Trophoblast cell (in vitro differentiated cells and primary cell): Measurements from ENCODE around the gene DKK1.
A peak's percentile ranks its signal among the peaks of the same experiment; 100 is the strongest.

Experiments used
- DNase-seq, 2 donors: peaks; one replicate each; pipeline ENCODE4 v3.0.0-alpha.2; 2016
- H2AFZ ChIP-seq: 2 replicates; pipeline ENCODE4 v1.6.1; 2013; ENCODE audit warnings: low read length, moderate library complexity, mild to moderate bottlenecking; ENCODE audit not compliant: insufficient read depth, poor library complexity
- H2AK5ac ChIP-seq: 2 replicates; pipeline ENCODE4 v1.6.1; 2013; ENCODE audit warnings: mild to moderate bottlenecking, low read length
- H2BK120ac ChIP-seq: 2 replicates; pipeline ENCODE4 v1.6.1; 2013; ENCODE audit warnings: low read length, mild to moderate bottlenecking, moderate library complexity; ENCODE audit not compliant: insufficient read depth, poor library complexity
- H2BK12ac ChIP-seq: 2 replicates; pipeline ENCODE4 v1.6.1; 2013; ENCODE audit warnings: mild to moderate bottlenecking, low read length, moderate library complexity
- H2BK5ac ChIP-seq: 2 replicates; pipeline ENCODE4 v1.6.1; 2013; ENCODE audit warnings: low read length, low read depth, moderate library complexity, mild to moderate bottlenecking; ENCODE audit not compliant: poor library complexity
- H3K14ac ChIP-seq: 2 replicates; pipeline ENCODE4 v1.6.1; 2013; ENCODE audit warnings: mild to moderate bottlenecking, low read length
- H3K18ac ChIP-seq: 2 replicates; pipeline ENCODE4 v1.6.1; 2013; ENCODE audit warnings: mild to moderate bottlenecking, low read length
- H3K23ac ChIP-seq: 2 replicates; pipeline ENCODE4 v1.6.1; 2013; ENCODE audit warnings: low read length
- H3K27ac ChIP-seq: 2 replicates; pipeline ENCODE4 v1.5.1; 2013; ENCODE audit warnings: low read depth, mild to moderate bottlenecking, inconsistent platforms, low read length, moderate library complexity
- H3K27me3 ChIP-seq: 2 replicates; pipeline ENCODE4 v1.6.1; 2013; ENCODE audit warnings: inconsistent platforms, mild to moderate bottlenecking, low read length, moderate library complexity; ENCODE audit not compliant: insufficient read depth
- H3K36me3 ChIP-seq, 2 experiments: 1 replicate in 1 of 2; 2 replicates in 1 of 2; pipeline ENCODE4 v1.6.1; 2013; ENCODE audit warnings: low read length in 2 of 2, mild to moderate bottlenecking in 2 of 2, moderate library complexity in 1 of 2; ENCODE audit not compliant: insufficient read depth in 2 of 2, control insufficient read depth in 1 of 2
- H3K4ac ChIP-seq: 2 replicates; pipeline ENCODE4 v1.6.1; 2013; ENCODE audit warnings: low read depth, mild to moderate bottlenecking, low read length, moderate library complexity
- H3K4me1 ChIP-seq, 2 experiments: 1 replicate in 1 of 2; 2 replicates in 1 of 2; pipeline ENCODE4 v1.6.1; 2013; ENCODE audit warnings: low read length in 2 of 2, mild to moderate bottlenecking in 2 of 2, moderate library complexity in 1 of 2; ENCODE audit not compliant: insufficient read depth in 2 of 2, control insufficient read depth in 1 of 2
- H3K4me2 ChIP-seq: 2 replicates; pipeline ENCODE4 v1.6.1; 2013; ENCODE audit warnings: inconsistent platforms, mild to moderate bottlenecking, low read length, moderate library complexity
- H3K4me3 ChIP-seq: 2 replicates; pipeline ENCODE4 v1.5.1; 2013; ENCODE audit warnings: mild to moderate bottlenecking, low read depth, low read length, inconsistent platforms
- H3K79me1 ChIP-seq: one replicate; pipeline ENCODE4 v1.6.1; 2013; ENCODE audit warnings: low read length
- H3K79me2 ChIP-seq: 2 replicates; pipeline ENCODE4 v1.6.1; 2013; ENCODE audit warnings: low read length, mild to moderate bottlenecking; ENCODE audit not compliant: control insufficient read depth, insufficient read depth, poor library complexity
- H3K9ac ChIP-seq: 2 replicates; pipeline ENCODE4 v1.6.1; 2013; ENCODE audit warnings: mild to moderate bottlenecking, low read length
- H3K9me3 ChIP-seq: 2 replicates; pipeline ENCODE4 v1.6.1; 2013; ENCODE audit warnings: low read depth, mild to moderate bottlenecking, control low read depth, inconsistent platforms, low read length; ENCODE audit not compliant: insufficient read depth
- H4K12ac ChIP-seq: 2 replicates; pipeline ENCODE4 v1.6.1; 2013; ENCODE audit warnings: low read depth, mild to moderate bottlenecking, low read length, moderate library complexity
- H4K8ac ChIP-seq: 2 replicates; pipeline ENCODE4 v1.6.1; 2013; ENCODE audit warnings: low read depth, mild to moderate bottlenecking, low read length, moderate library complexity
- H4K91ac ChIP-seq: one replicate; pipeline ENCODE4 v1.6.1; 2013; ENCODE audit warnings: low read depth, mild to moderate bottlenecking, low read length, moderate library complexity
- WGBS: extraction: QIAGEN DNeasy Blood & Tissue Kit; methylation state at CpG from one replicate; pipeline ENCODE4 v1.1.7; 2013; ENCODE audit warnings: missing lambda C conversion rate; ENCODE audit not compliant: insufficient read length, insufficient coverage; ENCODE audit errors: extremely low coverage; 5-methylcytosine and 5-hydroxymethylcytosine counted together

DKK1 gene

GRCh38 chr10:52346394-52347326 is 32.6 kb downstream of the DKK1 start:
- Histone ChIP-seq H3K4ac (no peak overlapping the region), H3K18ac (no peak overlapping the region), H3K9ac (no peak overlapping the region), H4K91ac (no peak overlapping the region), H3K27me3 (no peaks in the 10 kb centered on the region), H3K4me2 (no peak overlapping the region), H3K23ac (no peak overlapping the region), H3K36me3 (no peaks in the 10 kb centered on the region), H4K8ac (no peak overlapping the region), H3K4me3 (no peak overlapping the region), H3K27ac (no peak overlapping the region), H2BK120ac (no peak overlapping the region), H3K9me3 (peaks cover 1% of the 10 kb centered on the region), H3K79me2 (no peaks in the 10 kb centered on the region), H3K79me1 (no peaks in the 10 kb centered on the region), H2BK5ac (no peak overlapping the region), H4K12ac (no peak overlapping the region), H2AK5ac (no peak overlapping the region), H3K4me1 (no peaks in the 10 kb centered on the region), H3K14ac (no peak overlapping the region), H2BK12ac (no peak overlapping the region), H2AFZ (no peak overlapping the region)
- WGBS: no CpG with 5 or more reads among the region's 27 CpGs
- no peak for DNase-seq

DNA sequence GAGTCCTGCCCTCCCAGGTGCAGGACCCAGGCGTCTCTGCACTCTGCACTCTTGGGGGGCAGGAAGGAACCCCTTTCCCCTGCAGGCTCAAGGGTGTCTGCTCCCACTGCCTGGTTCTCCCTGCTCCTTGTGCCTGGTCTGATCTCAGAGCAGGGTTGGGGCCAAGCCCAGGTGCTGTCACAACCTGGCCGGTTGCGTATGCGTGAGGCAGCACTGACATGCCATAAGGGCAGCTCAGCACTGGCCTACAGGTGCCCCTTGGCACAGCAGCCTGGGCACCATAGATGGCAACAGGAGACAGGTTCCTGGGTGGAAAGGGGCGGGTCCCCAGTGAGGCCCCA is 33.2 kb downstream of the DKK1 start:
- Histone ChIP-seq H4K8ac (no peak overlapping the region), H3K79me1 (no peaks in the 10 kb centered on the region), H2BK120ac (no peak overlapping the region), H3K27ac (no peak overlapping the region), H3K4ac (no peak overlapping the region), H3K27me3 (no peaks in the 10 kb centered on the region), H2AFZ (no peak overlapping the region), H4K12ac (no peak overlapping the region), H2BK5ac (no peak overlapping the region), H2BK12ac (no peak overlapping the region), H3K4me3 (no peak overlapping the region), H3K18ac (no peak overlapping the region), H2AK5ac (no peak overlapping the region), H3K36me3 (no peaks in the 10 kb centered on the region), H3K4me1 (no peaks in the 10 kb centered on the region), H3K14ac (no peak overlapping the region), H3K79me2 (no peaks in the 10 kb centered on the region), H3K4me2 (no peak overlapping the region), H3K23ac (no peak overlapping the region), H3K9me3 (peaks cover 1% of the 10 kb centered on the region), H3K9ac (no peak overlapping the region), H4K91ac (no peak overlapping the region)
- no peak for DNase-seq
- no CpG with 5 or more reads among the region's 5 CpGs for WGBS

DNA sequence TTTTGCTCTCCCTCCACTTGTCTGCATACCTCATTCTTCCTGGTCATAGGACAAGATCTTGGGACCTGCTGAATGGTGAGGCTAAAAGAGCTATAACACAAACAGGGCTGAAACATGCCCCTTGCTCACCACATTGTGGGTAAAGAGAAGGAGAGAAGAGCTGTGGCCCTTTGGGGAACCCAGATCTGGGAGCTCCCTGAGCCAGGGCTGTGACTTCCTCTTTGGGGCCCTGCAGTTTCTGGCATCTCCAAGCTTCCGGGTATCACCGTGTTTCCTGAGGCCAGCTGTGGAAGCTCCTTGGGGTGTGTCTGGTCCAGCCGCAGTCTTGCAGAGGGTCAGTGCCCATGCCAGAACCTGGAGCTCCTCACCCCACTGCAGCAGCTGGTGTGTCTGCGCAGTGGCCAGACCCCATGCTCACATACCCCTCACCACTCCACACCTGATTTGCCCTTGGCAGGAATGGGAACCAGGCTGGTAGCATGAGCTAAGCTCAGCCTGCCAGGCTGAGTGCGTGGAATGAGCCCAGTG is 34.0 kb downstream of the DKK1 start:
- DNase-seq: no peak
- no CpG with 5 or more reads among the region's 5 CpGs for WGBS
- H3K4me2 ChIP-seq: no peak overlapping the region
- no peak overlapping the region for H3K27ac ChIP-seq
- no peaks in the 10 kb centered on the region for H3K36me3 ChIP-seq
- no peak overlapping the region for H4K8ac ChIP-seq
- no peak overlapping the region for H2AFZ ChIP-seq
- no peaks in the 10 kb centered on the region for H3K27me3 ChIP-seq
- H3K79me2 ChIP-seq: no peaks in the 10 kb centered on the region
- no peaks in the 10 kb centered on the region for H3K79me1 ChIP-seq
- no peak overlapping the region for H3K23ac ChIP-seq
- no peak overlapping the region for H4K91ac ChIP-seq
- no peak overlapping the region for H2BK5ac ChIP-seq
- no peak overlapping the region for H4K12ac ChIP-seq
- peaks cover 1% of the 10 kb centered on the region for H3K9me3 ChIP-seq
- H3K4me1 ChIP-seq: no peaks in the 10 kb centered on the region
- no peak overlapping the region for H3K4ac ChIP-seq
- no peak overlapping the region for H3K9ac ChIP-seq
- no peak overlapping the region for H3K18ac ChIP-seq
- H2AK5ac ChIP-seq: no peak overlapping the region
- no peak overlapping the region for H2BK120ac ChIP-seq
- H3K14ac ChIP-seq: no peak overlapping the region
- no peak overlapping the region for H3K4me3 ChIP-seq
- no peak overlapping the region for H2BK12ac ChIP-seq

DNA sequence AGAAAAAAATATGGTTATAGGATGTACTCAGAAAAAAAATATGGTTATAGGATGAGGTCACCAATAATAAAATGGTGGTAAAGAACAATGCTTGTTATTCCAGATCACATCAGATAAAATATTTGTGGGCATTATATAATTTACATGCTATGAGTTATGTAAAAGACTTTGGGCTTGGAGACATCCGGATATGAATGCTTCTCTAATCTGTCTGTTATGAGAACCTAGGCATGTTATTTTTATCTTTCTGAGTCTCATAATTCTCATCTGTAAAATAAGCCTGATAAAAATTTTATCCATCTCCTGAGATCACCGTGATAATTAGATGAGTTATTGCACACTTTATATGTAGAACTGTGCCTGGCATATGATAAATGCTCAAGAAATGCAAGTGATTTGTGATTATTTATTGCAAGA is 37.8 kb downstream of the DKK1 start:
- H3K27ac ChIP-seq: no peak overlapping the region
- H2BK5ac ChIP-seq: no peak overlapping the region
- no peaks in the 10 kb centered on the region for H3K36me3 ChIP-seq
- H3K18ac ChIP-seq: no peak overlapping the region
- WGBS: no CpG with 5 or more reads among the region's 2 CpGs
- no peak overlapping the region for H4K8ac ChIP-seq
- no peaks in the 10 kb centered on the region for H3K79me2 ChIP-seq
- no peaks in the 10 kb centered on the region for H3K27me3 ChIP-seq
- H3K4me1 ChIP-seq: no peaks in the 10 kb centered on the region
- H2BK120ac ChIP-seq: no peak overlapping the region
- no peak overlapping the region for H3K9ac ChIP-seq
- no peak overlapping the region for H4K91ac ChIP-seq
- H3K23ac ChIP-seq: no peak overlapping the region
- no peak overlapping the region for H3K4ac ChIP-seq
- H2AFZ ChIP-seq: no peak overlapping the region
- H3K79me1 ChIP-seq: no peaks in the 10 kb centered on the region
- DNase-seq: peak; percentile 1 to 28
- H3K9me3 ChIP-seq: peaks cover 1% of the 10 kb centered on the region
- no peak overlapping the region for H2AK5ac ChIP-seq
- no peak overlapping the region for H4K12ac ChIP-seq
- H2BK12ac ChIP-seq: no peak overlapping the region
- H3K4me3 ChIP-seq: no peak overlapping the region
- no peak overlapping the region for H3K14ac ChIP-seq
- no peak overlapping the region for H3K4me2 ChIP-seq
